ENCODE results near the gene MUCL3. TPM values are rescaled to one million over a fixed set of nuclear protein-coding genes. Genes with fewer than 3 reads are reported as not detected.

Gene MUCL3
- total and polyA plus RNA-seq, 10 of the 15 experiments (the other 5 are each of a cell fraction or from before 2014, with no cell fraction given) = 0.03 to 1.4 (median 0.61) TPM

DNA sequence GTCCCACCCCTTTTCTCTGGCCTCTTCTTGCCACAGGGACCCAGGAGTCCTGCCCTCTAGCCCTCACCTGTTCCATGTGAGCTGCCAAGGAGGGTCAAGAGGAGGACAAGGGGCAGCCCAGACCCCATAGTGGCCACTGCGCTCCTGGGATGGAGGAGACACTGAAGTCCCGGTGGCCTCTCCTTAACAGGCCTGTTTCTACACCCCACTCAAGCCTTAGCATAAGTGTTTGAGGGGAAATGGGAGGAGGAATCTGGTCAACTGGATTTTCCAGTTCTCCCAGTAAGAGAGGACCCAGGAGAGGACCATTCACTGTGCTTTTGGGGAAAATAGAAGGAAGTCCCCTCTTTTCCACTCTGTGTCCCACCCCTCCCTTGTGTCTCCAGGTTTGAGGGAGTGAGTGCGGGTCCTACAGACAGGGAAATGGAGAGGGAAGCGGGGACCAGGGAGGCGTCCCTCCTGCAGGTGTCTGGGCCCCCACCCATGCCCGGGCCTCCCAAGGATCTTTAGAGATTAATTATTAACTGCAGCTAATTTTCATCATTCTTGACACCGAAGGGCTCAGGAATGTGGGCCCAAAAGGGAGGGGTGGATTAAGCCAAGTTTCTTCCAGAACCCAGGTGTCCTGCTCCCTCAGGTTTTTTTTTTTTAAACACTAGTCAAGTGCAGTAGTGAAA, 8.7 kb upstream of the MUCL3 start, which contains the start of gene SFTA2:
Gene SFTA2 (minus strand): TSS at position 202 of the 677 bp plus-strand sequence. CDS start 74 bp downstream, at position 128.
- no peak within 1 kb of the TSS for H3K4me2 ChIP-seq (ENCODE audit: control insufficient read depth, insufficient read depth)
- no peaks in the 10 kb centered on the region for H4K20me1 ChIP-seq (ENCODE audit: control insufficient read depth, insufficient read depth)
- intact Hi-C loops (cut with micrococcal nuclease; ENCODE audit: unreplicated experiment) (no loop called here), in situ Hi-C loops (cut with MboI) (no loop called here)
- ChIA-PET RAD21 (ENCODE audit: unreplicated experiment) (no interaction called here), SMC1A (ENCODE audit: uncharacterized antibody, unreplicated experiment) (no interaction called here), CTCF (no interaction called here), POLR2A (no interaction called here)
- FAIRE-seq (no peak), DNase-seq (ENCODE audit: low read depth, low spot score) (no peak), ATAC-seq (no peak)
- no peak within 1 kb of the TSS for H3K4me3 ChIP-seq
- TF ChIP-seq PAX5 (IDR thresholded peaks at IDR 0.05; ENCODE audit: borderline replicate concordance, low read depth, low read length) = no peak
- no peak within 1 kb of the TSS for H2AFZ ChIP-seq (ENCODE audit: control insufficient read depth, low read depth, low read length)
- no TSS peak for BruUV-seq (replicated peaks)
- no peaks in the 10 kb centered on the region for H3K79me2 ChIP-seq (ENCODE audit: control insufficient read depth, insufficient read depth, low read length)
- no peaks in the 10 kb centered on the region for H3K9me3 ChIP-seq (replicated peaks; ENCODE audit: control insufficient read depth, insufficient read depth, low read length)
- no peak within 1 kb of the TSS for H3K27ac ChIP-seq (ENCODE audit: control insufficient read depth, insufficient read depth)
- WGBS (ENCODE audit: insufficient coverage, insufficient replicate concordance, low lambda C conversion rate, missing lambda C conversion rate) = 44% methylated on average over 7 of the region's 7 CpGs
- H3K4me1 ChIP-seq (ENCODE audit: control insufficient read depth, insufficient read depth, low read length) = no peaks in the 10 kb centered on the region
- H3K27me3 ChIP-seq (replicated peaks in 1 of 2; ENCODE audit: control insufficient read depth in 2 of 2, insufficient read depth in 2 of 2, low read length in 1 of 2) = peaks cover 0 to 2% of the 10 kb centered on the region in 2 experiments; a peak in 1 of 4 replicates
- no peaks in the 10 kb centered on the region; a peak in 1 of 4 replicates for H3K36me3 ChIP-seq (ENCODE audit: control insufficient read depth in 2 of 2, insufficient read depth in 2 of 2, low read length in 1 of 2)
- H3K9ac ChIP-seq (ENCODE audit: control insufficient read depth, insufficient read depth, low read length) = no peak within 1 kb of the TSS

DNA sequence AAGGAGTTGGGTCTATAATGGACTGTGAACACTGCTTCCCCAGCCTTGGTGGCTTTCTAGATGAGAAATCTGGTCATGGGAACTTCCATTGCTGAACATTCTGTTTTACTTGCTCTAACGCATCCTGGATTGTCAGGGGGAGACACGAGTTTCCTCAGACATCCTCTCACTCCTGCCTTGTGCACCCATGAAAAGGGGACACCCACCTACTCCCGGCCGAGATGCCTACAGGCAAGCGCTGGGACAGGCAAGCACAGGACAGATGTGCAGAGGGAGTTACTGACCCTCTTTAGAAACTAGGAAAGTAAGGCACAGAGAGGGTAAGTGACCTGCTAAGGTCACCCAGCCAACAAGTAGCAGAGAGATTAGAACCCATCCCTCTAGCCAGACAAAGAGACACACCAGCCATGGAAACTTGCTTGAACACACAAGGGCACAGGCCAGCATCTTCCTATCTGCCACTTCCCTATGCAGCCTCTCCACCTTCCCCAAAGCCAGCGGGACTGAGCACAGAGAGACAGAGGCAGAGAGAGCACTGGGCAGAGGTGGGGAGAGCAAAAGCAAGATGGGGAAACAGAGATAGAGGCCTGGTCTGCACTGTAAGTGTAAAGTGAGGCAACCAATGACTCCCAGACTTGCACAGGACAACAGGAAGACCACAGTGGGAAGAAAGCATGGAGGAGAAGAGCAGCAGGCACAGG, 8.0 kb upstream of the MUCL3 start:
- 19% methylated on average over 6 of the region's 6 CpGs for WGBS (ENCODE audit: insufficient coverage, insufficient replicate concordance, low lambda C conversion rate, missing lambda C conversion rate)
- Histone ChIP-seq H3K9ac (ENCODE audit: control insufficient read depth, insufficient read depth, low read length) (no peak overlapping the region), H3K4me3 (no peak overlapping the region), H3K4me2 (ENCODE audit: control insufficient read depth, insufficient read depth) (no peak overlapping the region), H3K79me2 (ENCODE audit: control insufficient read depth, insufficient read depth, low read length) (no peaks in the 10 kb centered on the region), H3K4me1 (ENCODE audit: control insufficient read depth, insufficient read depth, low read length) (no peaks in the 10 kb centered on the region), H2AFZ (ENCODE audit: control insufficient read depth, low read depth, low read length) (no peak overlapping the region), H3K36me3 (ENCODE audit: control insufficient read depth in 2 of 2, insufficient read depth in 2 of 2, low read length in 1 of 2) (no peaks in the 10 kb centered on the region; a peak in 1 of 4 replicates), H3K27me3 (replicated peaks in 1 of 2; ENCODE audit: control insufficient read depth in 2 of 2, insufficient read depth in 2 of 2, low read length in 1 of 2) (peaks cover 0 to 2% of the 10 kb centered on the region in 2 experiments; a peak in 1 of 4 replicates), H3K27ac (ENCODE audit: control insufficient read depth, insufficient read depth) (no peak overlapping the region), H3K9me3 (replicated peaks; ENCODE audit: control insufficient read depth, insufficient read depth, low read length) (no peaks in the 10 kb centered on the region), H4K20me1 (ENCODE audit: control insufficient read depth, insufficient read depth) (no peaks in the 10 kb centered on the region)
- ATAC-seq (no peak), FAIRE-seq (no peak), DNase-seq (ENCODE audit: low read depth, low spot score) (no peak)
- ChIA-PET RAD21 (ENCODE audit: unreplicated experiment) (no interaction called here), SMC1A (ENCODE audit: uncharacterized antibody, unreplicated experiment) (no interaction called here), CTCF (no interaction called here), POLR2A (no interaction called here)
- intact Hi-C loops (cut with micrococcal nuclease; ENCODE audit: unreplicated experiment) (no loop called here), in situ Hi-C loops (cut with MboI) (no loop called here)
- BruUV-seq (replicated peaks) = no TSS peak
- TF ChIP-seq SIN3A (IDR thresholded peaks at IDR 0.05; ENCODE audit: low read depth, low read length) (no peak), TCF3 (IDR thresholded peaks at IDR 0.05; ENCODE audit: borderline replicate concordance, insufficient read depth, low read depth, low read length) (no peak), SREBF2 (IDR thresholded peaks at IDR 0.05; ENCODE audit: low read length) (no peak), NFIC (IDR thresholded peaks at IDR 0.05; ENCODE audit: low read depth, low read length) (no peak), RELA (IDR thresholded peaks at IDR 0.05; ENCODE audit: borderline replicate concordance, partially characterized antibody) (no peak), FOS (IDR thresholded peaks at IDR 0.05; ENCODE audit: borderline replicate concordance, extremely low read depth, insufficient read length) (no peak), RBBP5 (conservative IDR thresholded peaks at IDR 0.05) (no peak), BHLHE40 (IDR thresholded peaks at IDR 0.05; ENCODE audit: borderline replicate concordance in 1 of 2, low read depth in 2 of 2, low read length in 1 of 2) (no peak), POLR2AphosphoS5 (IDR thresholded peaks at IDR 0.05; ENCODE audit: low read length) (no peak), ETV6 (conservative IDR thresholded peaks at IDR 0.05 in 1 of 2, IDR thresholded peaks at IDR 0.05 in 1 of 2; ENCODE audit: borderline replicate concordance in 1 of 2, low read depth in 1 of 2) (no peak)
- TF ChIP-seq, protein P1, sequence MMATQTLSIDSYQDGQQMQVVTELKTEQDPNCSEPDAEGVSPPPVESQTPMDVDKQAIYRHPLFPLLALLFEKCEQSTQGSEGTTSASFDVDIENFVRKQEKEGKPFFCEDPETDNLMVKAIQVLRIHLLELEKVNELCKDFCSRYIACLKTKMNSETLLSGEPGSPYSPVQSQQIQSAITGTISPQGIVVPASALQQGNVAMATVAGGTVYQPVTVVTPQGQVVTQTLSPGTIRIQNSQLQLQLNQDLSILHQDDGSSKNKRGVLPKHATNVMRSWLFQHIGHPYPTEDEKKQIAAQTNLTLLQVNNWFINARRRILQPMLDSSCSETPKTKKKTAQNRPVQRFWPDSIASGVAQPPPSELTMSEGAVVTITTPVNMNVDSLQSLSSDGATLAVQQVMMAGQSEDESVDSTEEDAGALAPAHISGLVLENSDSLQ (IDR thresholded peaks at IDR 0.05) = no peak
- TF ChIP-seq, protein P2, sequence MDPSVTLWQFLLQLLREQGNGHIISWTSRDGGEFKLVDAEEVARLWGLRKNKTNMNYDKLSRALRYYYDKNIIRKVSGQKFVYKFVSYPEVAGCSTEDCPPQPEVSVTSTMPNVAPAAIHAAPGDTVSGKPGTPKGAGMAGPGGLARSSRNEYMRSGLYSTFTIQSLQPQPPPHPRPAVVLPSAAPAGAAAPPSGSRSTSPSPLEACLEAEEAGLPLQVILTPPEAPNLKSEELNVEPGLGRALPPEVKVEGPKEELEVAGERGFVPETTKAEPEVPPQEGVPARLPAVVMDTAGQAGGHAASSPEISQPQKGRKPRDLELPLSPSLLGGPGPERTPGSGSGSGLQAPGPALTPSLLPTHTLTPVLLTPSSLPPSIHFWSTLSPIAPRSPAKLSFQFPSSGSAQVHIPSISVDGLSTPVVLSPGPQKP (IDR thresholded peaks at IDR 0.05; ENCODE audit: low read depth, low read length) = no peak
